ENCODE measurements around the gene ATXN1.
"Not testable (repeated sequence)": the region's sequence is repeated elsewhere in the genome, so short reads cannot be mapped to it uniquely, and the experiment has no call there.

Gene ATXN1

DNA sequence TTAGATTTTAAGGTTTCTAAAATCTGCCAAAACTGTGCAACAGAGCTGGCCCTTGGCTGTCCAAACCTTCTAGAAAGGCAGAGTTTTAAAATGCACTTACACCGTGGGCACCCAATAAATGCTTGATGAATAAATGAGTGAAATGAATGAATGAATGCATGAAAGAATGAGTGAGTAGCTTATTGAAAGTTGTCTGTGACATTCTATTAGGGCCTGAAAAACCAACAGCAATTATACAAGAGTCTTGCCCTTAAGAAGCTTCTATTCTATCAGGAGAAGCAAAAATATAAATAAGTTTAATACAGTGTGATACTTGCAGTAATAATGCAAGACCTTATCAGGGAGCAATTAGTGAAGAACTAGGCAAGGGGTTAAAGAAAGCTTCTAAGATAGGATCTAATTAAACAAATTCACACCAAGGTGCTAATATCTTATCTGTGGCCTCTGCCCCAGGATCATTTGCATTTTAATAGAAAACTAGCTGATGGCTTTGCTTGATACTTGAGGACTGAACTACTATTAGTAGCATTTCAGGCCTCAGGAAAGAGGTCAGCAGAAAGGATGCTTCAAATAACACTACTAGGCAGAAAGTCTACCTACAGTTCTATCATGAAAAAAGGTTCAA, 292.2 kb downstream of the ATXN1 start:
- no peak overlapping the region for H3K4me3 ChIP-seq (ENCODE audit: low read depth, low read length)
- H3K9me3 ChIP-seq: no peaks in the 10 kb centered on the region
- TF ChIP-seq, protein P1, sequence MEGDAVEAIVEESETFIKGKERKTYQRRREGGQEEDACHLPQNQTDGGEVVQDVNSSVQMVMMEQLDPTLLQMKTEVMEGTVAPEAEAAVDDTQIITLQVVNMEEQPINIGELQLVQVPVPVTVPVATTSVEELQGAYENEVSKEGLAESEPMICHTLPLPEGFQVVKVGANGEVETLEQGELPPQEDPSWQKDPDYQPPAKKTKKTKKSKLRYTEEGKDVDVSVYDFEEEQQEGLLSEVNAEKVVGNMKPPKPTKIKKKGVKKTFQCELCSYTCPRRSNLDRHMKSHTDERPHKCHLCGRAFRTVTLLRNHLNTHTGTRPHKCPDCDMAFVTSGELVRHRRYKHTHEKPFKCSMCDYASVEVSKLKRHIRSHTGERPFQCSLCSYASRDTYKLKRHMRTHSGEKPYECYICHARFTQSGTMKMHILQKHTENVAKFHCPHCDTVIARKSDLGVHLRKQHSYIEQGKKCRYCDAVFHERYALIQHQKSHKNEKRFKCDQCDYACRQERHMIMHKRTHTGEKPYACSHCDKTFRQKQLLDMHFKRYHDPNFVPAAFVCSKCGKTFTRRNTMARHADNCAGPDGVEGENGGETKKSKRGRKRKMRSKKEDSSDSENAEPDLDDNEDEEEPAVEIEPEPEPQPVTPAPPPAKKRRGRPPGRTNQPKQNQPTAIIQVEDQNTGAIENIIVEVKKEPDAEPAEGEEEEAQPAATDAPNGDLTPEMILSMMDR (IDR thresholded peaks at IDR 0.05; ENCODE audit: low read depth, low read length): no peak
- no peaks in the 10 kb centered on the region for H3K36me3 ChIP-seq
- H3K27me3 ChIP-seq: no peaks in the 10 kb centered on the region
- no peaks in the 10 kb centered on the region for H3K4me1 ChIP-seq
- no peak for DNase-seq

DNA sequence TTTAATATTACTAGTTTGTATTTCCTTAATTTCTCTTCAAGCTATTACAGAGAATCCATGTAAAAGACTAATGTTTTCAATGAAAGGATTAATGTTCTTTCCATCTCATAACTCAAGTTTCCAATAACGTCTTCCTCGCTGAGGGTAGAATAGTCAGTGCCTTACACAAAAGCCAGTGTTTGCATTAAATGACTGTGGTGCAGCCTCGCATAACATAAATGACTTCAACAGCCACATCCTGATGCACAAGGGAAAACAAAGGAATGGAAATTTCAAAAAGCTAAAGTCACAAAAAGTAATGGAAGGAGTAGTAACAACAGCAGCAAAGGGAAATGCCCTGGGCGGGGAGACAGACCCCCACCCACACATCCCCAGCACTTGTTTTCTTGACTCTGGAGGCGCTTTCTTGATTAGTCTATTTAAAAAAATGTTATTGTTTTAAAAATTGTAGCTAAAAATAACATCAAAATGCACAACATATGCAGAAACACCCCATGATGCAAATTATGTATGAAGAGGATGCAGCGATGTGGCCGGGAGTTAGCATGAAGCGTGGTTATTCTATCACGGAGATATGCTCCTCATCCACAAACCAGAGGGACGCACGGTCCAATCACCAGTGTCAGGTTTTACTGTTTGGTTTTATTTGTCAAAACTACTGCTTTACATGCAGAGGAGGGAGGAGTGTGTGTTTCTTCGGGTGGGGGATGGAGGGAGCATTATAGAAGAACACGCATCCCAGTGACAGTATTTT, 294.3 kb downstream of the ATXN1 start:
- H3K9me3 ChIP-seq: no peaks in the 10 kb centered on the region
- DNase-seq: no peak
- TF ChIP-seq, protein P1 (IDR thresholded peaks at IDR 0.05; ENCODE audit: low read depth, low read length): no peak
- no peaks in the 10 kb centered on the region for H3K27me3 ChIP-seq
- H3K4me1 ChIP-seq: no peaks in the 10 kb centered on the region
- no peaks in the 10 kb centered on the region for H3K36me3 ChIP-seq
- H3K4me3 ChIP-seq (ENCODE audit: low read depth, low read length): no peak overlapping the region

DNA sequence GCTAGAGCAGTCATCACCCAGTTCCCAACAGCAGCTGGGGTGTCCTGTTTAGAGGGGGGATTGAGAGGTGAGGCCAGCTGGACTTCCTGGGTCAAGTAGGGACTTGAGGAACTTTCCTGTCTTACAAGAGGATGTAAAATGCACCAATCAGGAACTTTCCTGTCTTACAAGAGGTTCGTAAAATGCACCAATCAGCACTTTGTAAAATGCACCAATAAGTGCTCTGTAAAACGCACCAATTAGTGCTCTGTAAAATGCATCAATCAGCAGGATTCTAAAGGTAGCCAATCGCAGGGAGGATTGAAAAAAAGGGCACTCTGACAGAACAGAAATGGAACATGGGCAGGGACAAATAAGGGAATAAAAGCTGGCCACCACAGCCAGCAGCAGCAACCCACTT, 297.2 kb downstream of the ATXN1 start:
- DNase-seq: no peak
- H3K4me1 ChIP-seq: no peaks in the 10 kb centered on the region
- no peaks in the 10 kb centered on the region for H3K36me3 ChIP-seq
- H3K27me3 ChIP-seq: no peaks in the 10 kb centered on the region
- no peaks in the 10 kb centered on the region for H3K9me3 ChIP-seq
- TF ChIP-seq, protein P1 (IDR thresholded peaks at IDR 0.05; ENCODE audit: low read depth, low read length): no peak
- H3K4me3 ChIP-seq (ENCODE audit: low read depth, low read length): no peak overlapping the region

DNA sequence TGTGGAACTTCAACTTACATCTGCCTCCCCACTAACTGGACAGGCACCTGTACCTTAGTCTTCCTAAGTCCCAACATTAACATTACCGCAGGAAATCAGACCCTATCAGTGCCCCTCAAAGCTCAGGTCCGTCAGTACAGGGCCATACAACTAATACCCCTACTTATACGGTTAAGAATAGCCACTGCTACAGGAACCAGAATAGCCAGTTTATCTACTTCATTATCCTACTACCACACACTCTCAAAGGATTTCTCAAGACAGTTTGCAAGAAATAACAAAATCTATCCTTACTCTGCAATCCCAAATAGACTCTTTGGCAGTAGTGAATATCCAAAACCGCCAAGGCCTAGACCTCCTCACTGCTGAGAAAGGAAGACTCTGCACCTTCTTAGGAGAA, 298.0 kb downstream of the ATXN1 start:
- not testable (repeated sequence) for H3K4me1 ChIP-seq; H3K9me3 ChIP-seq; DNase-seq; H3K36me3 ChIP-seq; H3K4me3 ChIP-seq (ENCODE audit: low read depth, low read length); H3K27me3 ChIP-seq

DNA sequence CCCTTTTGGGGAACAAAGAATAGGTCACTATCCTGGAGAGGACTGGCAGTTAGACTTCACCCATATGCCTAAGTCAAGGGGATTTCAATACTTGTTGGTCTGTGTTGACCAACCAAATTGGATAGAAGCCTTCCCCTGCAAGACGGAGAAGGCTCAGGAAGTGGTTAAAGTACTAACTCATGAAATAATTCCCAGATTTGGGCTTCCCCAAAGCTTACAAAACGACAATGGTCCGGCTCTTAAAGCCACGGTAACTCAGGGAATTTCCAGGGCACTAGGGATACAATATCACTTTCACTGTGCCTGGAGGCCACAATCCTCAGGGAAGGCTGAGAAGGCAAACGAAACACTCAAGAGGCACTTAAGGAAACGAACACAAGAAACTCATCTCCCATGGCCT, 299.8 kb downstream of the ATXN1 start:
- no peaks in the 10 kb centered on the region for H3K9me3 ChIP-seq
- H3K4me1 ChIP-seq: no peaks in the 10 kb centered on the region
- DNase-seq: no peak
- no peaks in the 10 kb centered on the region for H3K27me3 ChIP-seq
- no peak overlapping the region for H3K4me3 ChIP-seq (ENCODE audit: low read depth, low read length)
- TF ChIP-seq, protein P1 (IDR thresholded peaks at IDR 0.05; ENCODE audit: low read depth, low read length): no peak
- H3K36me3 ChIP-seq: no peaks in the 10 kb centered on the region

DNA sequence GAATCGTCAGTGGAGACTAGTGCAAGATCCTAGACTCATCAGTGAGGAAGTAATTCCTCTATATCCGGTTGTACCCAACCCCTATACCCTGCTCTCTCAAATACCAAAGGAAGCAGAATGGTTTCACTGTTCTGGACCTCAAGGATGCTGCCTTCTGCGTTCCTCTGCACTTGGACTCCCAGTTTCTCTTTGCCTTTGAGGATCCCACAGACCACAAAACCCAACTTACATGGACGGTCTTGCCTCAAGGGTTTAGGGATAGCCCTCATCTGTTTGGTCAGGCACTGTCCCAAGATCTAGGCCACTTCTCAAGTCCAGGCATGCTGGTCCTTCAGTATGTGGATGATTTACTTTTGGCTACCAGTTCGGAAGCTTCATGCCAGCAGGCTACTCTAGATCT, 301.8 kb downstream of the ATXN1 start:
- not testable (repeated sequence) for H3K9me3 ChIP-seq; H3K4me1 ChIP-seq; DNase-seq; H3K36me3 ChIP-seq; H3K27me3 ChIP-seq; H3K4me3 ChIP-seq (ENCODE audit: low read depth, low read length)

DNA sequence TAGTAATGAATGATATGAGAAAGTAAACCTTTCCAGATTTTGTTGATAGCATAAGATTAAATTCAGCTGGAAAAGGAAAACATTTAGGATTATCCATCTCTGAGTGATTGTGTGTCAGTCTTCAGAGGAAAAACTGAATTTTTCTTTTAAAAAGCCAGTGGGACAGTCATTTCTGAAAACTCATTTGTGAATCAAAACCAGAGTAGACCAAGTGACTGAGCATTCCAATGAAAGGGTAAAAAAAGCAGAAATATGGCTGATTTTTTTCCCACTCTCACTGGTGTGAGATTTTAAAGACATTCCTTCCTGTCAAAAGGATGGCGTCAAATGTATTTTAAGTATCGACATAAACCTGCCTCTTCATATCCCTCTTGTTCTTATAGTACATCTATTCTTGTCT, 308.9 kb downstream of the ATXN1 start:
- Histone ChIP-seq H3K4me3 (ENCODE audit: low read depth, low read length) (no peak overlapping the region), H3K9me3 (no peaks in the 10 kb centered on the region), H3K36me3 (no peaks in the 10 kb centered on the region), H3K27me3 (no peaks in the 10 kb centered on the region), H3K4me1 (no peaks in the 10 kb centered on the region)
- no peak for DNase-seq
- TF ChIP-seq, protein P1 (IDR thresholded peaks at IDR 0.05; ENCODE audit: low read depth, low read length): no peak
